Lower leg skin (tissue), 3 donors: ENCODE measurements around the gene CCDC57.

Experiments used
- CTCF ChIP-seq, 3 donors: fragments of 450-650 bp; IDR thresholded peaks; one replicate each; pipeline ENCODE4 v1.5.1; 2016; ENCODE audit warnings: antibody characterized with exemption in 3 of 3, mild to moderate bottlenecking in 3 of 3, moderate library complexity in 2 of 3
- POLR2A ChIP-seq, 2 donors: fragments of 450-650 bp; IDR thresholded peaks; one replicate each; pipeline ENCODE4 v1.6.1; 2016 to 2017; ENCODE audit warnings: antibody characterized with exemption in 2 of 2, mild to moderate bottlenecking in 1 of 2, moderate library complexity in 1 of 2

GRCh38 chr17:82158825-82159224, 53.8 kb downstream of the CCDC57 start:
- TF ChIP-seq CTCF (IDR thresholded peaks at IDR 0.05), result no peak
- TF ChIP-seq POLR2A (IDR thresholded peaks at IDR 0.05), result no peak
